K562 (cell line): Measurements from ENCODE around the gene PIF1. TPM values are rescaled to one million over a fixed set of nuclear protein-coding genes. Genes with fewer than 3 reads are reported as not detected.

Experiments
- ARNT ChIP-seq, 2 experiments: fragments of 450-650 bp; IDR thresholded peaks; 2 replicates each; pipeline ENCODE4 v1.6.1; 2016; ENCODE audit warnings: mild to moderate bottlenecking in 1 of 2
- ATF3 ChIP-seq, 2 experiments: fragments of 450-650 bp in 1 of 2; sonication (generic) in 1 of 2; formaldehyde crosslinking in 1 of 2; IDR thresholded peaks in 1 of 2; conservative IDR thresholded peaks in 1 of 2; 2 replicates each; pipeline versions ENCODE4 v1.6.1 to v1.8.1; 2016 to 2023; ENCODE audit warnings: mild to moderate bottlenecking in 2 of 2, moderate library complexity in 2 of 2, inconsistent platforms in 1 of 2, missing genetic modification reagents in 1 of 2
- CREB3 ChIP-seq: fragments of 450-650 bp; conservative IDR thresholded peaks from 2 replicates; pipeline ENCODE4 v1.6.1; 2016; ENCODE audit warnings: missing genetic modification characterization, low read depth, mild to moderate bottlenecking, missing compliant biosample characterization, moderate library complexity
- CTCF ChIP-seq, 3 experiments: IDR thresholded peaks in 2 of 3; conservative IDR thresholded peaks in 1 of 3; 2 replicates each; pipeline ENCODE4 v1.5.1; 2011 to 2012; ENCODE audit warnings: low read length in 3 of 3, mild to moderate bottlenecking in 3 of 3, control low read depth in 2 of 3, improper control_type of control experiment in 1 of 3, inconsistent platforms in 1 of 3, low read depth in 1 of 3, mixed read lengths in 1 of 3, moderate library complexity in 1 of 3; ENCODE audit not compliant: insufficient read depth in 2 of 3
- DACH1 ChIP-seq: fragments of 450-650 bp; IDR thresholded peaks from 2 replicates; pipeline ENCODE4 v1.6.1; 2018; ENCODE audit not compliant: partially characterized antibody
- E2F4 ChIP-seq: sonication (generic); formaldehyde crosslinking; IDR thresholded peaks from 2 replicates; pipeline ENCODE4 v1.8.0; 2022; ENCODE audit warnings: mild to moderate bottlenecking, low read depth, missing genetic modification reagents
- EHMT2 ChIP-seq: fragments of 450-650 bp; IDR thresholded peaks from 2 replicates; pipeline ENCODE4 v1.6.1; 2018; ENCODE audit warnings: antibody characterized with exemption
- HSF4 ChIP-seq: fragments of 250-450 bp; sonication (Bioruptor Pico); IDR thresholded peaks from 2 replicates; pipeline ENCODE4 v2.1.2; 2022; ENCODE audit warnings: mild to moderate bottlenecking, moderate library complexity, borderline replicate concordance
- KDM5B ChIP-seq: fragments of 200-600 bp; sonication (generic); IDR thresholded peaks from 2 replicates; pipeline ENCODE4 v1.6.1; 2012; ENCODE audit warnings: low read depth, mild to moderate bottlenecking, moderate library complexity, low read length, control low read depth, inconsistent platforms; ENCODE audit not compliant: insufficient replicate concordance
- NFIC ChIP-seq: fragments of 450-650 bp; IDR thresholded peaks from 2 replicates; pipeline ENCODE4 v1.6.1; 2017; ENCODE audit warnings: mild to moderate bottlenecking, inconsistent platforms
- PHF20 ChIP-seq: fragments of 450-650 bp; IDR thresholded peaks from 2 replicates; pipeline ENCODE4 v1.6.1; 2018; ENCODE audit not compliant: partially characterized antibody
- PHF8 ChIP-seq: fragments of 200-600 bp; sonication (generic); IDR thresholded peaks from 2 replicates; pipeline ENCODE4 v1.6.1; 2012; ENCODE audit warnings: mixed run types, mild to moderate bottlenecking, inconsistent platforms, low read length, moderate library complexity, borderline replicate concordance
- SIN3A ChIP-seq, 2 experiments: fragments of 150-350 bp in 1 of 2; IDR thresholded peaks; 2 replicates each; pipeline ENCODE4 v1.6.1; 2011 to 2016; ENCODE audit warnings: borderline replicate concordance in 2 of 2, low read depth in 2 of 2, low read length in 2 of 2, mild to moderate bottlenecking in 2 of 2, moderate library complexity in 2 of 2; ENCODE audit not compliant: control insufficient read depth in 1 of 2
- ZC3H4 ChIP-seq: sonication (generic); formaldehyde crosslinking; IDR thresholded peaks from 2 replicates; pipeline ENCODE4 v1.9.0; 2021; ENCODE audit warnings: missing genetic modification reagents, borderline replicate concordance
- ZFX ChIP-seq: sonication (generic); formaldehyde crosslinking; IDR thresholded peaks from 2 replicates; pipeline ENCODE4 v1.8.0; 2022; ENCODE audit warnings: mild to moderate bottlenecking, missing genetic modification reagents, moderate library complexity
- ZNF280A ChIP-seq: fragments of 450-650 bp; IDR thresholded peaks from 2 replicates; pipeline ENCODE4 v1.6.1; 2018; ENCODE audit warnings: mild to moderate bottlenecking, low read depth; ENCODE audit not compliant: partially characterized antibody
- ZNF449 ChIP-seq: fragments of 250-450 bp; sonication (Bioruptor Pico); IDR thresholded peaks from 2 replicates; pipeline ENCODE4 v1.8.0; 2022; ENCODE audit warnings: moderate library complexity, mild to moderate bottlenecking, inconsistent platforms
- polyA plus RNA-seq, 8 experiments: library from polyadenylated mRNA; depleted of rRNA in 4 of 8; stranded (reverse) in 5 of 8; unstranded in 3 of 8; fragments of >200 nt; fragmentation: Nextera tagmentation in 2 of 8; fragmentation: Illumina TruSeq in 1 of 8; extraction: Ambion mirVana in 2 of 8; extraction: Trizol in 1 of 8; gene quantifications; 2 replicates each; pipeline versions ENCODE4 v1.2.1 to v1.2.3, GENCODE V29; 2011 to 2014; ENCODE audit warnings: inconsistent platforms in 1 of 8, missing spikeins in 1 of 8
- total RNA-seq, 7 experiments: library from RNA; depleted of rRNA in 6 of 7; stranded (reverse); fragments of >200 nt in 6 of 7; fragmentation: Illumina TruSeq in 2 of 7; extraction: Trizol in 2 of 7; gene quantifications; 2 replicates each; pipeline versions ENCODE4 v1.2.1 to v1.2.3, GENCODE V29; 2011 to 2021; ENCODE audit warnings: low replicate concordance in 1 of 7

PIF1 gene
- total and polyA plus RNA-seq, 9 of the 15 experiments (the other 6 are each of a cell fraction or from before 2014, with no cell fraction given), result 1.1 to 37.9 (median 11.5) TPM

GRCh38 chr15:64841344-64842095 lies 16.1 kb upstream of the PIF1 start, which contains the start of gene PLEKHO2 (continued):
- TF ChIP-seq CREB3 (tag) (no peak), PHF8 (peak; percentile 83), KDM5B (peak; percentile 96), ZNF280A (no peak), ZNF449 (CRISPR knock-in tag) (no peak), E2F4 (CRISPR knock-in tag) (no peak), ARNT (IDR thresholded peaks at IDR 0.05) (no peak), PHF20 (peak; percentile 22), NFIC (0 out of 2 replicates have a peak, but pooled peaks have one; percentile 10), DACH1 (no peak), ZFX (CRISPR knock-in tag) (peak; percentile 72), SIN3A (IDR thresholded peaks at IDR 0.05; ENCODE audit: borderline replicate concordance in 2 of 2, control insufficient read depth in 1 of 2, low read depth in 2 of 2, low read length in 2 of 2) (peak; percentile 41 to 44; a peak in 1 of 4 replicates), CTCF (IDR thresholded peaks at IDR 0.05 in 2 of 3, conservative IDR thresholded peaks at IDR 0.05 in 1 of 3; ENCODE audit: insufficient read depth in 2 of 3, low read depth in 1 of 3, low read length in 3 of 3) (peak; percentile 16 to 39 (median 16); a peak in 3 of 6 replicates), ZC3H4 (CRISPR knock-in tag) (no peak), HSF4 (CRISPR knock-in tag) (no peak), ATF3 (IDR thresholded peaks at IDR 0.05) (no peak), ATF3 (CRISPR knock-in tag; conservative IDR thresholded peaks at IDR 0.05) (no peak), EHMT2 (no peak)
